Nephron (organoid): ENCODE measurements around the gene DCHS1.

Experiments
- H3K27ac Mint-ChIP-seq, 3 experiments: 2 replicates each; pipeline ENCODE4 v1.8.0; 2020; ENCODE audit warnings: mixed read lengths in 3 of 3, mild to moderate bottlenecking in 2 of 3, moderate library complexity in 1 of 3
- H3K27me3 Mint-ChIP-seq: 2 replicates; pipeline ENCODE4 v1.8.0; 2021; ENCODE audit warnings: low read depth, mild to moderate bottlenecking, moderate library complexity, mixed read lengths
- H3K36me3 Mint-ChIP-seq: 2 replicates; pipeline ENCODE4 v1.8.0; 2020; ENCODE audit warnings: low read depth, mixed read lengths
- H3K4me1 Mint-ChIP-seq: 2 replicates; pipeline ENCODE4 v1.8.0; 2020; ENCODE audit warnings: mixed read lengths
- H3K4me3 Mint-ChIP-seq, 3 experiments: 2 replicates each; pipeline ENCODE4 v1.8.0; 2020; ENCODE audit warnings: mild to moderate bottlenecking in 3 of 3, mixed read lengths in 3 of 3, moderate library complexity in 2 of 3
- H3K9me3 Mint-ChIP-seq: 2 replicates; pipeline ENCODE4 v1.8.0; 2020; ENCODE audit warnings: mixed read lengths
- CTCF ChIP-seq, 3 experiments: fragments of 200-600 bp; sonication (generic); IDR thresholded peaks; one replicate each; pipeline ENCODE4 v1.5.0; 2021; ENCODE audit warnings: antibody characterized with exemption in 3 of 3; ENCODE audit not compliant: unreplicated experiment in 3 of 3

Gene DCHS1

GRCh38 chr11:6608726-6609501, 46.7 kb downstream of the DCHS1 start:
- Mint-ChIP-seq H3K9me3 (no peaks in the 10 kb centered on the region), H3K4me3 (peak overlapping the region; percentile 8 to 18 (median 9)), H3K27me3 (no peaks in the 10 kb centered on the region), H3K4me1 (peaks cover 20% of the 10 kb centered on the region), H3K27ac (peak overlapping the region in 2 of 3 experiments; percentile 22 to 44), H3K36me3 (peaks cover 27% of the 10 kb centered on the region)
- no peak for TF ChIP-seq CTCF (IDR thresholded peaks at IDR 0.05; ENCODE audit: unreplicated experiment in 3 of 3)

DNA sequence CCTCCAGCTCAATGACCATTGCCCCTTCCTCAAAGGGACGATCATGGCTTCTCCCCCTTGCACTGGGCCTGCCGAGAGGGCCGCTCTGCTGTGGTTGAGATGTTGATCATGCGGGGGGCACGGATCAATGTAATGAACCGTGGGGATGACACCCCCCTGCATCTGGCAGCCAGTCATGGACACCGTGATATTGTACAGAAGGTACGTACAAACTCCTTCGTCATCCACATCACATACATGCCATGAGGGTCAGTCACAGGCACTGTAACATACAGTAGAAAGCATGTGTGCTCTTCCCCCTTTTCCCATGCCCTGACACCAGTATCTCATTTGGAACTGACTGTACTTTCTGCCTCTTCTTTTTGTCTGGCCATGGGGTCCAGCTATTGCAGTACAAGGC, 47.6 kb downstream of the DCHS1 start:
- TF ChIP-seq CTCF (IDR thresholded peaks at IDR 0.05; ENCODE audit: unreplicated experiment in 3 of 3) = no peak
- Mint-ChIP-seq H3K4me1 (peaks cover 20% of the 10 kb centered on the region), H3K27me3 (no peaks in the 10 kb centered on the region), H3K9me3 (no peaks in the 10 kb centered on the region), H3K4me3 (peak overlapping the region in 2 of 3 experiments; percentile 24 to 69), H3K27ac (peak overlapping the region in 2 of 3 experiments; percentile 97 to 99), H3K36me3 (peaks cover 27% of the 10 kb centered on the region)

GRCh38 chr11:6607190-6607795, 48.3 kb downstream of the DCHS1 start:
- H3K36me3 Mint-ChIP-seq = peaks cover 27% of the 10 kb centered on the region
- peak overlapping the region; percentile 24 to 79 (median 73) for H3K4me3 Mint-ChIP-seq
- H3K9me3 Mint-ChIP-seq = no peaks in the 10 kb centered on the region
- no peaks in the 10 kb centered on the region for H3K27me3 Mint-ChIP-seq
- peak overlapping the region in 2 of 3 experiments; percentile 97 to 99 for H3K27ac Mint-ChIP-seq
- TF ChIP-seq CTCF (IDR thresholded peaks at IDR 0.05; ENCODE audit: unreplicated experiment in 3 of 3) = no peak
- H3K4me1 Mint-ChIP-seq = peaks cover 20% of the 10 kb centered on the region

DNA sequence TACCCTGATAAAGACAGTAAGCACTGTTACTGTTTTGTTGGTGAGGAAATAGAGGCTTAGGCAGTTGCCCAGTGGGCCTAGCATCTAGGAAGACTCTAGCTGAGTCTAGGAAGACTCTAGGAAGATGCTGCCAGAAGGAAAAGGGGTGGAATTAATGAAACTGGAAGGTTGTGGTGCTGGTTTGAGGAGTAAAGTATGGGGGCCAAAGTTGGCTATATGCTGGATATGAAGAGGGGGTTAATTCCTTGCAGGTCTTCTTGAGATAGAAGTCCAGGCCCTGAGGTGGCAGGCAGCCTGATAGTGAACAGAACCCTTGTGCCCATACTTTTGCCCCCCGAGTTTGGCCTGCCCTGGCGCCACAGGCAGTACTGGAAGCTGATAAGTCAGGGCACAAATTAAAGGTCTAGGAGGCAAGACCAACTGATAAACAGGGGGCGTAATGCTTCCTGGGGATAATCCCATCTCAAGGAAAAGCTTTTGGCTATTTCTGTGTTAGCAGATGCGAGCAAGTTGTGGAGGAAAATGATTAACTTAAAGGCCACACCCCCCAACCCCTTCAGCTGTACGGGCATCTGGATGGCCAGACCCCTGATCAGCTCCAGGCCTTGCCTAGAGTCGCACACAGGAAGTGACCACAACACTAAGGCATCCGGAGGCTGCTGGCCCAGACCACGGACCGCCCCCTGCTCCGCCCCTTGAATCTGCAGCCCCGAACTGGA, 49.0 kb downstream of the DCHS1 start:
- Mint-ChIP-seq H3K9me3 (no peaks in the 10 kb centered on the region), H3K27ac (peak overlapping the region in 2 of 3 experiments; percentile 97 to 99), H3K4me3 (peak overlapping the region in 2 of 3 experiments; percentile 73 to 79), H3K36me3 (peaks cover 30% of the 10 kb centered on the region), H3K4me1 (peaks cover 20% of the 10 kb centered on the region), H3K27me3 (no peaks in the 10 kb centered on the region)
- TF ChIP-seq CTCF (IDR thresholded peaks at IDR 0.05; ENCODE audit: unreplicated experiment in 3 of 3) = no peak

DNA sequence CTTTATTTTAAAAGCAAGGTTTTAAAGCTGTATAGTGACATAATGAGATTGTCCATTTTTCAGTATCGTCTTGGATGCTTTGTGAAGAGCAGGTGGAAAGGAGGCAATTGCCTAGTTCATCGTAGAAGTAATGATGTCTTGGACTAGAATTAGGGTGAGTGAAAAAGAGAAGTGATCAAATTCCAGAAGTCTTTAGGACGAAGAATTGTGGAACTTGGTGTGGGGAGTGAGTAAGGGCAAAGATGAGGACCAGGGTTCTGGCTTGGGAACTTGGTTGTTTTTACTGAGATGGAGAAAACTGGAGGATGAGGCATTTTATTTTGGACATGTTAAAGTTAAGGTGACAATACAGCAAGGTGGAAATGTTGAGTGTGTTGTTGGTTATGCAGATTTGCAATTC, 50.8 kb downstream of the DCHS1 start:
- TF ChIP-seq CTCF (IDR thresholded peaks at IDR 0.05; ENCODE audit: unreplicated experiment in 3 of 3) = no peak
- Mint-ChIP-seq H3K4me1 (peaks cover 20% of the 10 kb centered on the region), H3K9me3 (no peaks in the 10 kb centered on the region), H3K27me3 (no peaks in the 10 kb centered on the region), H3K36me3 (peaks cover 26% of the 10 kb centered on the region), H3K4me3 (no peak overlapping the region), H3K27ac (no peak overlapping the region)
